HG03575 (cell line): Measurements from ENCODE around the gene PTPRJ.
A peak's percentile ranks its signal among the peaks of the same experiment; 100 is the strongest.

Source experiments
- ATAC-seq: cut with Tn5 transposase; IDR thresholded peaks from one replicate; pipeline ENCODE4 v1.9.1; 2021; ENCODE audit not compliant: unreplicated experiment, insufficient number of reproducible peaks, low FRiP score; ENCODE audit errors: extremely low read depth

The PTPRJ gene

DNA sequence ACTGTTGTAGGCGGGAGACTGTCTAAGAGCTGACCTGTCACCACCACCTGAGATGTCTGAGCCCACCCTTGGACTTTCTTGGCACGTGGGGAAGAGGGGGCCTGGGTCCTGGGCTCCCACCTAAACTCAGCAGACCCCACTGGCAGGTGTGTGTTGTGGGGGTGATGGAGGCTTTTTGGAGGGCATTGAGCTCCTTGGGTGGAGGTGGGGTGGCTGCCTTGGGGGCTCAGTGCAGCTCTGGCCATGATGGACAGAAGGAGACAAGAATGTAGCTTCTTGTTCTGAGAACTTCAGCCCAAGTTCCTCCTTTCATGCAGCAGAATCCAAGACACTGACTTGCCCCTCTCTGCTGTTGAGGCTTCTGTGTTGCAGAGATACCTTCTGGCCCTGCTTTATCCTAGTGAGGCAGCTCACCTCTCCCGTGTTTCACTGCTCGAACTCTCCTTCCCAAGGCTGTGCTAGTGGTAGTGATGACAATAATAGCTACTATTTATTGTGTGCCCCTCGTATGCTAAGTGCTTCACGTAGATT lies 119.6 kb downstream of the PTPRJ start:
- ATAC-seq = no peak

DNA sequence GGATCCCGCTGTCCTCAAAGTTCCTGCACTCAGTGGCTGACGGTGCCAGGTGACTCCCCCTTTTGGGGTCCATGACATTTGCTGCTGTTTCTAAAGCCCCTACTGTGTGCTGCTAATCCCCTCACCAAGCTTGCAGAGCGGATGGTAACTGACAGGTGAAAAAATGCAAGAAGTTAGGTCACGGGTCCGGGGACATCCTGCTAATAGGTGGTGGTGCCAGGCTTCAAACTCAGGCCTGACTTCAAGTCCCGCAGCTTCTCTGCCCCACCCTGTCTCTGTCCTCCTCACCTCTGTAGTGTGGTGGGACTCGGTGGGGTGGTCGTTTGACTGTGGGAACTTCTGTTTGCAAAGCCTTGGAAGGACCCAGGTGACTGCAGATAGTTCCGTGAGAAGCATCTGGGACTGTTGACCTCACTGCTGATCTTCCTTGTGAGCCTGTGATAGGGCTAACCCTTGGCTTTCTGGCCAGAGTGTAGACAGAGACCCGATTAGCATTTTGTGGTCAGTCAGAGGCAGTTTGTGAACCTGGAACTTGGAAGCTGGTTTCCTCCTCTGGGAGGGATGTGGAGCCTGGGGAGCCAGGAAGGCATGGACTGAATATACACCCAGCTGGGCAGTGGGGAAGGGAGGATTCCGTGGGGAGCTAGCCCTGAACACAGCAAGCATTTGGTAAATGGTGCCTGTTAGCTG lies 120.8 kb downstream of the PTPRJ start:
- ATAC-seq = no peak

DNA sequence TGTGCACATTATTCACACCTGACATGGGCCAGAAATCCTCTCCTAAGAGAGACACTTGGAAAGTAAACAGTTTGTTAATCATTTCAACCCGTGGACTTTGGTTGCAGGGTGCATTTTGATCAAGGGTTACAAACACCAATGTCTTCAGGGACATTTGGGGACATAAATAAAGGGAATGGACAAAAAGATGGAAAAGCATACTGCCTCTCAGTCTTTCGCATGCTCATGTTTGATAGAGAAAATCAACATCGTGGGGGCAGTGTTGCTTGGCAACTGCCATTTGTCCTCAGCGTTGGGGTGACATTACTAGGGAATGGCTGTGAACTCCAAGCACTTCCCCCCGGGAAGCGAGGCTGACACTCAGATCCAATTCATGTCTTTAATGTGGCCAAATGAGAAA lies 121.6 kb downstream of the PTPRJ start:
- no peak for ATAC-seq

DNA sequence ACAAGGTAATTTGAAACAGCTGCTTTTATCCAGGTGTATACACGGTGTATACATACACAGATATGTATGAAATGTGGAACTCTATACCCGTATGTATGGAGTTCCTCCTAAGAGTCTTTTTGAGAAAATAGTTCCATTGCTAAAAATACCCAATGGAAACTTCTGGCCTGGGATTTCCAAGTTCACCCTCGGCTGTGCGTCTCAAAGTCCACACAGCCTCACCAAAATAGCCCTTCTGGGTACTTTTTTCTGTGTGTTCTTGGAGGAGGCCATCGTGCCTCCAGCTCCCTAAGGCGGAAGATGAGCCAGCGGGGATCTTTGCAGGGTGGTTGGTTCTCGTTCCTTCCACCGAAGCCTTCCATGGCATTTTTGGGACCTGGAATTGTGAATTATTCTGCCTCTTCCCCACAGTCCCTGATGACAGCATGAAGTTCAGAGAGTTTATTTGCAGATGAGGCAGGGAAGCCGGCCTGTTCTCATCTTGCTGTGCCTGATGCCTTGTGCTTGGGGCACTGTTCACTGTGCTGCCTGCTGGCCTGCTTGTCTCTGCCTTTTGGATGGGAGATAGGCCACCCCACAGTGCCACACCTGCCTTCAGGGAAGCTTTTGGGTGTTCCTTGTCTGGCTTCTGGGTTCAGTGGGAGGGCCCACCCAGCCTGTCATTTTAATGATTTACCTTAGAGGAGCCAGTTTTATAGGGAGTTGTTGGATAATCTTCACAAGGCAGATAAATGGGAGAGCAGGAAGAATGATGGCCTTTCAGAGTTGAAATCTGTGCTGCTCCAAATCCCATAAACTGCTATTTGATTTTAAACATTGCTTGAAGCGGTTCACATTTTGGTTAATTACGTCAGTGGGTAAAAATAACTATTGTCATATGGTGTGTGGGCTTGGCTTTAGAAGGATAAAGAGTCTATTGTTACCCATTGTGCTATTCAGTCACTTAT lies 123.5 kb downstream of the PTPRJ start:
- no peak for ATAC-seq

DNA sequence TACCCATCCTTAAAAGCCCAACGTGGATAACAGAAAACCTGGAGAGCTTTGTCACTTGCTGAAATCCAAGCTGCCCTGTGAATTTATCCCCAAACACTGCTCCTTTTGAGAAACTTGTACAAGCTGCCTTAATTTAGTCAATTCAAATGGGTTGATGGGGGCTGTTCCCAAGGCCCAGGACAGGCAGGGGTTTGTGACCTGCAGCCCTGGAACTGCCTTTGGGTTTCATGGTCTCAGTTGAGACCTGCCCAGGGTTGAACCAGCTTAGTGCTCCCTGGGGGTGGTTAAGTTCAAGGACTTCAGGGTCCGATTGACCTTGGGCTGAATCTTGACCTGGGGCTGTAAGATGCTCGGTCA lies 124.2 kb downstream of the PTPRJ start:
- ATAC-seq = no peak

DNA sequence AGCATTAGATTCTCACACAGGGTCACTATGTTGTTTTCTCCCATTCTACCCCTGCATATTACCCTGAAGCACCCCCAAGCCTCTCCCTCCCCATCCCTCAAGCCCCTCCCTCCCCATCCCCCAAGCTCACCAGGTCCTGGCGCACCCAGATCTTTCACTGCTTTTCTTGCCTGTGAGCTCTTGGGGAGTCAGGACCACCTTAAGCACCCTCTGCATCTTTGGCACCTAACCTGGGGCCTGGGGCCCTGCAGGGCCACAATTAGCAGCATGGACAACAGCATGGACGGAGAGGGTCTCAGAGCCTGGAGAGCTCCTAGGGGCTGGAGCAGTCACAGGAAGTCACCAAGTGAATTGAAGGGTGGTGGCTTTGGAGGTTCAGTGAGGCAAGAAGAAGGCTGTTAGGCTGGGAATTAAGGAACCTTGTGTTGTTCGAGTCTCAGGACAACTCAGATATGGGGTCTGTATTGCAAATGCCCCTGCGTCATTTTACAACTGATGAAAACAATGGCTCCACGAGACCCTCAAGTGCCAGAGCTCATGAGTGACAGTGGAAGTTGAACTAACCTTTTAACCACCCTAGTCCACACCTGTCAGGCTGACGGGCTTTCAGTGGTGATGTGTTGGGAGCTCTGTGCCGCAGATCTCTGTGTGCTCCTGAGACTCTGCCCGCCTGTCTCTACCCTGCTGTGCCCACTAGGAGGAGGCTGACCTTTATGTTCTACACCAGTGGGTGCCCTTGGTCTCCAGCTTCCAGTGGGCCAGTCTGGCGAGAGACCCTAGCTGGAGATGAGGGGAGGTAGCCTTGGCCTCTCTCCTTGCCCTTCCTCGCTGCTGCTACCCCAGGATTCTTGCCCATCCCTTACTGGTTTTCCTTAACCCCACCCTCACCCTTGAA lies 125.0 kb downstream of the PTPRJ start:
- ATAC-seq = no peak

DNA sequence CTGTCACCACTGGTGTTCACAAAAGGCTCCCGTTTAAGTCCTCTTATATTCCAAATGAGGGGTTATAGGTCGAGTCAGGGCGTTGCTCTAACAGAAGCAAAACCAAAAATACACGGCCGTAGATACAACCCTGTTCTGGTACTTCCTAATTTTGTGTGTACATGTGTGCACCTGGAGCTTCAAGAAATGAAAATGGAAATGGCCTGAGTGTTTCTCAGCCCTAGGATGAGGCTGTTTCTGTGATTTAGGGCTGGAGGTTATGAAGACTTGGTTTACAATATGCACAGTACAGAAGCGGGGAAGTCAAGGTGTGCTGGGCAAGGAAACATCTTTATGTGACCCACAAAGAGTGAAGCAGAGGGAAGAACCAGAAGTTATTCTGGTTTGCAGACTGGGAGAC lies 125.8 kb downstream of the PTPRJ start:
- ATAC-seq = no peak

DNA sequence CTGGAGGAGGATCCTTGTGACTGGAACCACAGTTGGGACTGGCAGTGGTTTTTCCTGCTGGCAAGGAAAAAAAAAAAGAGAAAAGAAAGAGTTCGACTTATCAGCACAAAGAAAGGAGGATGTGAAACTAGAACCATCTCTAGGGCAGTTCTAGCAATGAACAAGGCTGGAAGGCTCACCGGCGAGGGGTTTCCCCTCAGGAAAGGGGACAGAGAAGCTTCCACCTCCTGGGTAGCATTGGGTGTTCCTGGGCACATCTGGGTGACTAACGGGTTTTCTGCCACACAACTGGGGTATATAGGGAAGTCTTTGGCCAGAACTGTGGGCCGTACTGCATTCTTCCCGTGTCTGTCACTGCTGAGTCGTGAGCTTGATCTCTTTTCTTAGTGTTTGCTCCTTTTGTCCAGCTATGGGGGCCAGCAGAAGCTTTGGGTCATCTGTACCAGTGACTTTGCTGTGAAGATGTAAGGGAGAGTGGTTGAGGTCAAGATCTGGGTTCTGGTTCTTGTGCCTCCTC lies 126.9 kb downstream of the PTPRJ start:
- peak; percentile 76 for ATAC-seq

DNA sequence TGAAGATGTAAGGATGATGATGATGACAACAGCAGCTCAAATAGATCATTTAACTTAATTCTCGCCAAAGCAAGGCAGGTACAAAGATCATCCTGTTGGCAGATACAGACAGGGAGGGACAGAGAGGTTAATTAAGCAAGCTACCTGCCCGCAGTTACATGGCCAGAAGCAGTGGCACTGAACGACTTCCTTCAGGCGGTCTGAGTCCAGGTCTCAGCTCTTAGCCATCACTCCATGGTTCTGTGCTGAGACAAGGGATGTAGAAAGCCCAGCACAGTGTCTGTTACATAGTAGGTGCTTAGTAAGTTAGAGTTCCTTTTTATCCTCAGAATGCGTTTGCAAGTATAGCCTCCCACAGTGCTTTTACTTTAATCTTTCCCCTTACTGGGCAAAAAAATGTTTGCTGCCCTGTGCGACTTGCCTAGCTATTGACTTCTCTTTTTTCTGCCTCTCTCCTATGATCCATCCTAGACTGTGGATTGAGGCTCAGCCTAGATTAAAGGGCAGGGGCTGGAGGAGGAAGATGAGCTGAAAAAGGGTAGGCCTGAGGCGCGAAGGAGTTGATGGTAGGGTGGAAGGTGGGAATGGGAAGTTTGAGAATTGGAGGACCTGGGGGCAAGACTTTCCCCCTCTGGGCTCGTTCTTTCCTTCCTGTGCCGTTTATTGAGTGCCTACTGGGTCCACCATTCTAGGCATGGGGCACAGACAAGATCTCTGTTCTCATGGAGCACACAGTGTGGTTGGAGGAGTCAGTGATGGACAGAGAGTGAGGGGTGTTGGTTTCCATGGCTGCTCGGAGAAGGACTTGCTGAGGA lies 128.1 kb downstream of the PTPRJ start:
- ATAC-seq = no peak

DNA sequence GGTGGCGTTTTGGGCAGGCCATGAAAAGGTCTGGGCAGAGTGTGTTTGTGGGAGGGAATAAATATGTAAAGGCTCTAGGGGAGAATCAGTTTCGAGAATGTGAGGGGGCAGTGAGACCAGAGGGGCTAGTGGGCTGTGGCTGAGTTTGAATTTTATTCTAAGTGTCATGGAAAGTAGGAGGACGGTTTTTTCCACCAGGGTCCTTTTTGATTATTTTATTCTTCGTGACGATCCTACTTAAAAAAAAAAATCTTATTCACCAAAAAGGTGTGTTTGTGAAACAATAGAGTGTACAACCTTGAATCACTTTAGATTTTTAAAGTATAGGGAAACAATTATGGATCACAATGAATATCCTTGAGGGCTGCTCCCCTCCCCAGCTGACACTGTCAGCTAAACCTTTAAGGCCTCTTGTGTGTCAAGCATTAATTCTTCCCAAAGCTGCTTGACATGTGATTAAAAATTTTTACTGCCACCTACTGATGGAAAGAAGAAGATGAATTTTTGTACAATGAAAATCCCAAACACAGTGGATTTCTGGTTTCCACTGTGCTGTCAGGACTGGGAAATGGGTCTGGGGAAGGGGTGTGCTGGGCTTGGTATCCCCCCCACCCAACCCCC lies 128.8 kb downstream of the PTPRJ start:
- no peak for ATAC-seq

DNA sequence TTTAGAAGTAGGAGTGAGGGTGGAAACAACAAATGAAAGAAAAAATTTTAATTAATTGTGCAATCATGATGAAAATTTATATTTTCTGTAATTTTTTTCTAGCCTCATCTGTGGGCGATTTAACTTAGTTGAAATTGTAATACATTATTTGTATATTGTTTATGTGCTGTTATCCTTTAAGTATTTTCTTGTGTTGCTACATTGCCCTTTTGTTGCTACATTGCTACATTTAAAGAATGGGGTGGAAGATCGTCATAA lies 130.1 kb downstream of the PTPRJ start:
- ATAC-seq = no peak

DNA sequence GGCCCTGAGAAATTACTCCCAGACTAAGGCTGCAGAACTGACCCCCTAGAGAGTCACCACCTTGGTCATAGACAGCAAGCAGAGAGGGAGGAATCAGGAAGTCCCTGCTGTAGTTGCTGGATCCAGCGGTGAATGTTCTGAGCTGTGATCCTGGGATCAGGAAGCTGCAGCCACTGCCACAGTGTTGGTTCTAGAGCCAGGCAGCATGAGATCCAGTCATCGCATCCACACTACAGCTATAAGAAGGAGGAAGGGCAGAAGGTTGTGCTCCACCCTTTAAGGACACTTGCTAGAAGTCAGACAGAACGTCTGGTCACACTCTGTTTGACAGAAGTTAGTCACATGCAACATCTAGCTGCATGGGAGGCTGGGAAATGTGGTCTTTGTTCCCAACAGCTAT lies 131.5 kb downstream of the PTPRJ start:
- no peak for ATAC-seq

DNA sequence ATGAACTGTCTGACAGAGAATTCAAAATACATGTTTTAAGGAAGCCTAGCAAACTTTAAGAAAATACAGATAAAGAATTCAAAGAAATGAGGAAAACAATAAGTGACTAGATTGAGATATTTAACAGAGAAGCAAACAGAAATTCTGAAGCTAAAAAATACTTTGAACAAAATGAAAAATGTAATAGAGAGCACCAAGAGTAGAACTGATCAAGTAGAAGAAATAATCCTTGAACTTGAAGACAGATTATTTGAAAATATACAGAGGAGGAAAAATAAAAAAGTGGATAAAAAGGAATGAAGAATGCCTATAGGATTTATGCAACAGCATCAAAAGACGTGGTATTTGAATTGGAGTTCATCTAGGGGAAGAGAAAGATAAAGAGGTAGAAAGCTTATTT lies 134.4 kb downstream of the PTPRJ start:
- ATAC-seq = no peak

DNA sequence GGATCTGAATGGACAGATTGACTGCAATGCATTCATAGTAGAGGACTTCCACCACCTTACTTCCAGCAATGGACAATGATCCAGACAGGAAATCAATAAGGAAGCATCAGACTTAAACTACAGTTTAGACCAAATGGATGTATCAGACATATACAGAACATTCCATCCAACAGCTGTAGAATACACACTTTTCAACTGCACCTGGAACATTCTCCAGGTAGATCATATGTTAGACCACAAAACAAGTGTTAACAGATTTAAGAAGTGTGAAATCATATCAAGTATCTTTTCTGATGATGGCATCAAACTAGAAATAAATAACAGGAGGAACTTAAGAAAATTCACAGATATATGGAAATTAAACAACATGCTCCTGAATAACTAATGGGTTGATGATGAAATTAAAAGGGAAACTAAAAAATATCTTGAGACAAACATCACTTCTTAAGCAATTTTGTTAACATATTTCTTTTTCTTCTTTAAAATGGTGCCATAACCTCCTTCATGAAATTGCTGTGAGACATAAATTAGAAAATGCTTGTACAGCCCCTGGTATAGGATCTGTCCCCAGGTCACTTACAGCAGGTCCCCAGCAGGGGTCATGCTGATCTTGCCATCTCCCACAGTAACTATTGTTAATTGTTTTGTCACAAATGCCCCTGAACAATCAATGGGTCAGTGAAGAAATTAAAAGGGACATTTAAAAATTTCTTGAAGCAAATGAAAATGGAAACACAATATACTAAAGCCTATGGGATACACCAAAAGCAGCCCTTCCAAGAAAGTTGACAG lies 136.3 kb downstream of the PTPRJ start:
- ATAC-seq = no peak

DNA sequence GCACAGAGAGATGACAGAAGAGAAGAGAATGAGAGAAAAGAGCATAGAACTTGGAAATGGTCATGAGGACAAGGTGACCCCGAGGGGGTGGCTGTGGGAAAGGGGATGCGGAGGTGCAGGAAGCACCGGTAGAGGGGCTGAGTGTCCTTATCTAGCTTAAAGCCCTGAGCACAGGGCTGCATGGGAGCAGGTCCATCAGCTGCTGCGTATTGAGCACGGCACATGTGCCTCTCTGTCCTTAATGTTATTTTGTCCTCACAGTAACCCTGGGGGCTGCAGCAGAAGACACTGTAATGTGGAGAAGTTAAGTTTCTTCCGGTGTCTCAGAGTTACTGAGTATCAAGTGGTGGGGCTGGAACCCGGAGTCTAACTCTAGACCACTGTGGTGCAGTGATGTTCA lies 141.9 kb downstream of the PTPRJ start:
- no peak for ATAC-seq

DNA sequence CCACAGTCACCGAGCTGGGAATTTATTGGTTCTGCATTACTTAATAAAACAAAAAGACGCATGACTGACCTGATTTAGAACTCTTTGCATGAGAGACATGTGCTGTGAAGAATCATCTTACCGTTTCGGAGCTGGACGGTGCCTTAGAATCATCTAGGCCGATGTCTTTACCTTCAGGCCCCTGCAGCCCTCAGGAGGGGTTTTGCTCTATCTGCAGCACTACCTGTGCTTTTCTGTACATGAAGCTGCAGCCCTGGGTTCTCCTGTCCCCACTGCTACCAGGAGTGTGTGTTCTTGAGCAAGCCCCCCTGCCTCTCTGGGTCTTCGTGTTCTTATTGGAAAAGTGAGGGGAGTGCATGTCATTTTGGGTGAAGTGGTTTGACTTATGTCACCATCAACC lies 142.3 kb downstream of the PTPRJ start:
- ATAC-seq = no peak

DNA sequence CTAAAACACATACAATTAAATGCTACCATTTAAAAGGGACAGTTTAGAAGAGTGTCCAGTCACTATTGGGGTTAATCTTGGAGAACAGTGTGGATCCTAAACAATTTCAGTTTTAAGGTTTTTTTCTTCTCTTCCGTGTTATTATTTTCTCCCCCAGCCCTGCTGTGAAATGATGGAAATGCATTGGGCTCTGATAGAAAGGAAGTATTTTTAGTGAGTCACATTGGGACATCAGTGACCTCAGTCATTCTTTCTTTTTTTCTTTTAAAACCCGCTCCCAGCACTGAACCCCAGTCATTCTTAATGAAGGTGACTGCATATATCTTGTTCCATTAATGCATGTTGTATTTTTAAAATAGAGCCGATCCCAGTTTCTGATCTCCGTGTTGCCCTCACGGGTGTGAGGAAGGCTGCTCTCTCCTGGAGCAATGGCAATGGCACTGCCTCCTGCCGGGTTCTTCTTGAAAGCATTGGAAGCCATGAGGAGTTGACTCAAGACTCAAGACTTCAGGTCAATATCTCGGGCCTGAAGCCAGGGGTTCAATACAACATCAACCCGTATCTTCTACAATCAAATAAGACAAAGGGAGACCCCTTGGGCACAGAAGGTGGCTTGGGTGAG lies 143.0 kb downstream of the PTPRJ start:
- no peak for ATAC-seq
